HG03095 (cell line): ENCODE data around the gene KMT2D.

Experiments used
- ATAC-seq: cut with Tn5 transposase; IDR thresholded peaks from one replicate; pipeline ENCODE4 v1.9.1; 2021; ENCODE audit warnings: moderate library complexity; ENCODE audit not compliant: unreplicated experiment

Gene KMT2D

GRCh38 chr12:49038291-49038955, 22.2 kb downstream of the KMT2D start:
- no peak for ATAC-seq

- no peak for ATAC-seq
Observed at GRCh38 chr12:49037947-49038237, 22.7 kb downstream of the KMT2D start.

GRCh38 chr12:49037111-49037946, 23.3 kb downstream of the KMT2D start:
- no peak for ATAC-seq

- no peak for ATAC-seq
Observed at GRCh38 chr12:49036029-49036428, 24.6 kb downstream of the KMT2D start.

GRCh38 chr12:49034286-49034622, 26.3 kb downstream of the KMT2D start:
- no peak for ATAC-seq

- no peak for ATAC-seq
Observed at GRCh38 chr12:49033611-49034285, 26.8 kb downstream of the KMT2D start.

- ATAC-seq, result no peak
Observed at GRCh38 chr12:49032679-49033447, 27.7 kb downstream of the KMT2D start.

- no peak for ATAC-seq
Observed at GRCh38 chr12:49032276-49032675, 28.3 kb downstream of the KMT2D start.

- ATAC-seq, result no peak
Observed at GRCh38 chr12:49031573-49032161, 28.9 kb downstream of the KMT2D start.

- no peak for ATAC-seq
Observed at GRCh38 chr12:49030714-49031572, 29.7 kb downstream of the KMT2D start.

- no peak for ATAC-seq
Observed at GRCh38 chr12:49030119-49030518, 30.5 kb downstream of the KMT2D start.

GRCh38 chr12:49028666-49029275, 31.8 kb downstream of the KMT2D start:
- ATAC-seq, result no peak

GRCh38 chr12:49027846-49028555, 32.6 kb downstream of the KMT2D start:
- ATAC-seq, result no peak

GRCh38 chr12:49026678-49027480, 33.7 kb downstream of the KMT2D start:
- ATAC-seq, result no peak

- ATAC-seq, result no peak
Observed at GRCh38 chr12:49026101-49026500, 34.5 kb downstream of the KMT2D start.

GRCh38 chr12:49025463-49025862, 35.1 kb downstream of the KMT2D start:
- ATAC-seq, result no peak

GRCh38 chr12:49024543-49024942, 36.1 kb downstream of the KMT2D start:
- no peak for ATAC-seq

- no peak for ATAC-seq
Observed at GRCh38 chr12:49023812-49024211, 36.8 kb downstream of the KMT2D start.
